Smooth muscle cell (in vitro differentiated cells): Measurements from ENCODE around the gene ATXN7L3. TPM values are rescaled to one million over a fixed set of nuclear protein-coding genes. Genes with fewer than 3 reads are reported as not detected.

Experiments
- DNase-seq: peaks from one replicate; lab custom pipeline; 2025; ENCODE audit not compliant: unreplicated experiment; lab: John Stamatoyannopoulos, UW
- H2AFZ ChIP-seq: fragments of 200-600 bp; sonication (generic); 2 replicates; pipeline ENCODE4 v1.6.0; 2016; ENCODE audit warnings: antibody characterized with exemption, low read depth, mild to moderate bottlenecking
- H3F3A ChIP-seq: fragments of 200-600 bp; sonication (generic); 2 replicates; pipeline ENCODE4 v1.6.0; 2017; ENCODE audit warnings: antibody characterized with exemption, low read depth
- H3K27ac ChIP-seq: fragments of 200-600 bp; sonication (generic); 2 replicates; pipeline ENCODE4 v1.5.1; 2016; ENCODE audit warnings: low read depth, mild to moderate bottlenecking
- H3K27me3 ChIP-seq: fragments of 200-600 bp; sonication (generic); 2 replicates; pipeline ENCODE4 v1.6.1; 2016; ENCODE audit warnings: low read depth, mild to moderate bottlenecking
- H3K36me3 ChIP-seq: fragments of 200-600 bp; sonication (generic); 2 replicates; pipeline ENCODE4 v1.5.1; 2016; ENCODE audit warnings: low read depth
- H3K4me1 ChIP-seq: fragments of 200-600 bp; sonication (generic); 2 replicates; pipeline ENCODE4 v1.5.1; 2016; ENCODE audit warnings: low read depth
- H3K4me2 ChIP-seq: fragments of 200-600 bp; sonication (generic); 2 replicates; pipeline ENCODE4 v1.6.0; 2016; ENCODE audit warnings: mild to moderate bottlenecking
- H3K4me3 ChIP-seq: fragments of 200-600 bp; sonication (generic); 2 replicates; pipeline ENCODE4 v1.5.1; 2016; ENCODE audit warnings: mild to moderate bottlenecking
- H3K79me2 ChIP-seq: fragments of 200-600 bp; sonication (generic); 2 replicates; pipeline ENCODE4 v1.6.0; 2016; ENCODE audit warnings: low read depth, mild to moderate bottlenecking
- H3K9ac ChIP-seq: fragments of 200-600 bp; sonication (generic); 2 replicates; pipeline ENCODE4 v1.6.0; 2016; ENCODE audit warnings: low read depth
- H3K9me3 ChIP-seq: fragments of 200-600 bp; sonication (generic); replicated peaks from 2 replicates; pipeline ENCODE4 v1.5.1; 2016; ENCODE audit warnings: low read depth
- H4K20me1 ChIP-seq: fragments of 200-600 bp; sonication (generic); 2 replicates; pipeline ENCODE4 v1.6.0; 2016; ENCODE audit warnings: low read depth
- CTCF ChIP-seq: fragments of 200-600 bp; sonication (generic); IDR thresholded peaks from 2 replicates; pipeline ENCODE4 v1.5.1; 2017; ENCODE audit warnings: borderline replicate concordance, mild to moderate bottlenecking, antibody characterized with exemption; ENCODE audit not compliant: insufficient read depth, poor library complexity, severe bottlenecking
- WGBS: methylation state at CpG from one replicate; pipeline ENCODE4 v1.1.7; 2016; ENCODE audit warnings: low lambda C conversion rate; 5-methylcytosine and 5-hydroxymethylcytosine counted together
- polyA plus RNA-seq: library from polyadenylated mRNA; unstranded; fragments of >200 nt; fragmentation: Nextera tagmentation; extraction: Ambion mirVana; gene quantifications from 2 replicates; pipeline ENCODE4 v1.2.1, GENCODE V29; 2016
- total RNA-seq: library from RNA; depleted of rRNA; stranded (reverse); fragments of >200 nt; gene quantifications from 2 replicates; pipeline ENCODE4 v1.2.3, GENCODE V29; 2014

Gene ATXN7L3
- total and polyA plus RNA-seq, 2 experiments from 2014 or later = 29.1 to 61.1 TPM

GRCh38 chr17:44204441-44204882 is 4.8 kb upstream of the ATXN7L3 start:
- H3F3A ChIP-seq = peaks cover 17% of the 10 kb centered on the region
- H3K9ac ChIP-seq = no peak overlapping the region
- no peak overlapping the region for H3K27ac ChIP-seq
- no peak for DNase-seq
- no peaks in the 10 kb centered on the region for H3K9me3 ChIP-seq
- H3K36me3 ChIP-seq = peaks cover 5% of the 10 kb centered on the region
- no peaks in the 10 kb centered on the region for H3K27me3 ChIP-seq
- H3K4me3 ChIP-seq = no peak overlapping the region
- no peaks in the 10 kb centered on the region for H3K79me2 ChIP-seq
- WGBS = 64% methylated on average over 5 of the region's 5 CpGs
- H2AFZ ChIP-seq = no peak overlapping the region
- H4K20me1 ChIP-seq = peaks cover 8% of the 10 kb centered on the region
- no peak overlapping the region for H3K4me2 ChIP-seq
- peaks cover 5% of the 10 kb centered on the region for H3K4me1 ChIP-seq
- no peak for TF ChIP-seq CTCF

GRCh38 chr17:44203731-44204440 is 4.2 kb upstream of the ATXN7L3 start:
- no peak overlapping the region for H3K4me2 ChIP-seq
- no peak overlapping the region for H3K27ac ChIP-seq

GRCh38 chr17:44202756-44203155 is 3.1 kb upstream of the ATXN7L3 start:
- H3K4me3 ChIP-seq = no peak overlapping the region
- DNase-seq = no peak
- peaks cover 14% of the 10 kb centered on the region for H3K79me2 ChIP-seq
- 96% methylated on average over 4 of the region's 4 CpGs for whole genome bisulfite sequencing
- H3K27ac ChIP-seq = no peak overlapping the region
- H3K4me2 ChIP-seq = no peak overlapping the region
- H3K9ac ChIP-seq = no peak overlapping the region
- no peaks in the 10 kb centered on the region for H4K20me1 ChIP-seq
- H3F3A ChIP-seq = peaks cover 12% of the 10 kb centered on the region
- no peaks in the 10 kb centered on the region for H3K9me3 ChIP-seq
- H3K27me3 ChIP-seq = no peaks in the 10 kb centered on the region
- no peaks in the 10 kb centered on the region for H3K36me3 ChIP-seq
- no peak for TF ChIP-seq CTCF
- no peak overlapping the region for H2AFZ ChIP-seq
- H3K4me1 ChIP-seq = peaks cover 10% of the 10 kb centered on the region

More at GRCh38 chr17:44203731-44204440, 4.2 kb upstream of the ATXN7L3 start:
- peaks cover 5% of the 10 kb centered on the region for H3K4me1 ChIP-seq
- H3K4me3 ChIP-seq = no peak overlapping the region
- H3K79me2 ChIP-seq = peaks cover 3% of the 10 kb centered on the region
- peak; percentile 70 for TF ChIP-seq CTCF
- peaks cover 8% of the 10 kb centered on the region for H4K20me1 ChIP-seq
- DNase-seq = no peak
- WGBS = 62% methylated on average over 9 of the region's 9 CpGs
- H3K27me3 ChIP-seq = no peaks in the 10 kb centered on the region
- peaks cover 17% of the 10 kb centered on the region for H3F3A ChIP-seq
- H2AFZ ChIP-seq = no peak overlapping the region
- no peaks in the 10 kb centered on the region for H3K9me3 ChIP-seq
- H3K36me3 ChIP-seq = peaks cover 5% of the 10 kb centered on the region
- H3K9ac ChIP-seq = no peak overlapping the region
